Activated CD4-positive, CD25-positive, alpha-beta regulatory T cell treated with anti-CD3 and anti-CD28 coated beads, Interleukin-2, amount 50 U/mL, for 16 hours (primary cell): ENCODE data around the gene DDX59.

Experiments used
- DNase-seq: peaks from one replicate; pipeline ENCODE4 v3.0.0-alpha.2; 2020; ENCODE audit warnings: low read depth, low spot score

Gene DDX59

DNA sequence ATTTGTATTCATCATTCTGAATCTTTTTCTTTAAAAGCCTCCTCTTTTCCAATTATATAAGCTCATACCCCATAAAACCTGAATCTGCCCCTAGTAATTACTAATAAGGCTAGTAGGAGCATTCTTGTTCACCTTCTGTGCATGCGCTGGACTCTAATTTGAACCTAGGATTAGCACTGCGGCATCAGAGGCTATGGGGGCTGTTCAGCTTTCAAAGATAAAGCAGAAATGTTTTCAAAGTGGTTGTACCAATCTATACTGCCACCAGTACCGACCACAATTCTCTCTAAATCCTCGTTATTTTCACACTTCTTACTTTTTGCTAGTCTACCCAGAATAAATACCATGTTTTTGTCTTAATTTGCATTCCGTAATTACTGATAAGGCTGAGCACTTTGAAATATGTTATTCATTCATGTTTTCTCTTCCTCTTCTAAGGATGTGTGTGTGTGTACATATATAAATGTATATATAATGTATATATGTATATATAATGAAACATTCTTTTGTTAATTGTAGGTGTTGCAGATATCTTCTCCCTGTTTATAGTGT lies 1.6 kb upstream of the DDX59 start:
- no peak for DNase-seq

GRCh38 chr1:200670242-200671118 lies 773 bp upstream of the DDX59 start:
- DNase-seq = no peak

DNA sequence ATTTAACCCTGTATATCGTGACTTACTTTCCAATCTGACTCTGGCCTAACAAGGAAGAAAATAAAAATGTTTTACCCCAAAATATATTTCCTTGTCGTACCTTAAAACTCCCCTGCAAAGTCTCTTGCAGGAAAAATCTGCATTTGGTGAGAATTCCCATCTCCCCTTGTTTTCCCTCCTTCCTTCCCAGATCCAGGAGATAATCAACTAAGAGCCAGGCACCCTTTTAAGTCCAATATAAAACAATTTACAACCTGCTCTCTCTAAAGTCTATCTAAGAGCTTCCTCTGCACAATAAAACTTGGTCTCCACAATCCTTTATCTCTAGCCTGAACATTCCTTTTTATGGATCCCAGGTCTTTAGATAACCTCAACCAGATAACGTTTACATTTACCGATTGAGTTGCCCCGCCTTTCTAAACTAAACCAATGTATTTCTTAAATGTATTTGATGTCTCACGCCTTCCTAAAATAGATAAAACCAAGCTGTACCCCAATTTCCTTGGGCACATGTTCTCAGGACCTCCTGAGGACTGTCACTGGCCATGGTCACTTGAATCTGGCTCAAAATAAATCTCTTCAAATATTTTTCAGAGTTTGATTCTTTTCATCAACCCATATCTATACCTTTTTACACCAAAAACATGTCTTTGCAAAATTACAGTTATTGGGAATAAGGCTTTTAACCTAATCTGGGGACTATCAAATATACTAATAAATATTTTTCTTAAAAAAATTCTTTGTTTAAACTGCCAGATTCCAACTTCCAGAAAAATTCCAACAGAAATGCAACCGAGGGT lies 993 bp downstream of the DDX59 start:
- DNase-seq = no peak

DNA sequence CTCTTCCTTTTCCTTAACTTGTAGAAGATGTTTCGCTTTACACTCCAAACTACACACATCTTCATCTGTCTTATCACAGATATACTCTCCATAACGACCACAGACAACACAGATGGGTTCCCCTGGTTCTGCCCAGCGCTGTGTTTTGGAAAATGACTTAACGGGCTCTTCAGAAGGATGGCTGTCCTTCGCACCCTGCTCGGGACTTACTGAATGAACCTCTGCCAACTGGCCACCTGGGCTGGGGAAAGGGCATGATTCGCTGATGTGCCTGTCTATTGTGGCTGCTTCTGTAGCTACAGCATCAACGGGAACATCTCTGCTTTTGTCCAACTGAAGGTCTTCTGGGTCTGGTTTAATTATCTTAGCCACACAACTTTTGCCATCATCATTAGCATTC lies 3.4 kb downstream of the DDX59 start:
- DNase-seq = no peak

DNA sequence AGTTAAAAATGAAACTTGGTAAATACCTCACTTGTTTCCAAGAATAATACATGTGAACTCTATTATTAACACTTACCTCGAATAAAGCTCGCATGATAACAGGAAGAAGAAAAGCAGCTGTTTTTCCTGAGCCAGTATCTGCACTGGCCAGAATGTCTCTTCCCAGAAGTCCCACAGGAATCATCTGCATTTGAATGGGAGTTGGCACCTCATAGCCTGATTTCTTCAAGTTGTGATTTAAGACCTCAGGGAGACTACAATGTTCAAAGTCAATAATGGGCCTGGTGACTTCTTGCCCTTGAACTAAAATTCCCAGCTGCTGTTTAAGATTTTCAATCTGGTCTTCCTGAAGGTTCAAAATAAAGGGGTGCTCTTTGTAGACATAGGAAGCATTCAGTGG lies 3.8 kb downstream of the DDX59 start:
- DNase-seq = no peak

- no peak for DNase-seq
Measured at GRCh38 chr1:200660719-200661118, 9.0 kb downstream of the DDX59 start.

GRCh38 chr1:200659269-200659668 lies 10.4 kb downstream of the DDX59 start:
- DNase-seq = no peak

DNA sequence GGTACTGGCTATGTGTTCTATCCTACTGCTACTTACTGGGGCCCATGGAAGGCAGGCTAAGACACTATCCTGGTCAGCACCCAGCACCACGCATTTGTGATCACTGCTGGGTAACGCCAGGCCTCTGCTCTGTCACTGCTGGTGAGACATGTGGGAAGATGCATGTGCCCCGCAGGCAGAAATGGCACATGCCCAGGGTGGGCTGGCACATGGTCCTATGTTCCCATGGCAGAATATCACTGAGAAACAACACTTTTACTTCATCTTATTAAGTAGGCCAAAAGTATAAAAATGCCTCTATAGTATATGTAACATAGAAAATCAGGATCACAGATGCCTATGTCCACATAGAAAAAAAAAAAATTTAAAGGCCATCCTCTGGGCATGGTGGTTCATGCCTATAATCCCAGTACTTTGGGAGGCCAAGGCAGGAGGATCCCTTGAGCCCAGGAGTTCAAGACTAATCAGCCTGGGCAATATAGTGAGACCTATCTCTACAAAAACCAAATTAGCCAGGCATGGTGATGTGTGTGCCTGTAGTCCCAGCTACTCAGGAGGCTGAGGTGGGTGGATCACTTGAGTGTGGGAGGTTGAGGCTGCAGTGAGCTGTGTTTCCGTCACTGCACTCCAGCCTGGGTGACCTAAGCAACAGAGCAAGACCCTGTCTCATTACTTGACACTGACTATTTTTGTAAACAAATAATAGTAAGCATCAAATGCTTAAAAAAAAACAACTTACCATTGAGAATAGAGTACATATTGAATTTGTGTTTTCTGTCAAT lies 11.5 kb downstream of the DDX59 start:
- DNase-seq = no peak

- no peak for DNase-seq
Measured at GRCh38 chr1:200654660-200655059, 15.0 kb downstream of the DDX59 start.

- DNase-seq = no peak
Measured at GRCh38 chr1:200653022-200653462, 16.7 kb downstream of the DDX59 start.

DNA sequence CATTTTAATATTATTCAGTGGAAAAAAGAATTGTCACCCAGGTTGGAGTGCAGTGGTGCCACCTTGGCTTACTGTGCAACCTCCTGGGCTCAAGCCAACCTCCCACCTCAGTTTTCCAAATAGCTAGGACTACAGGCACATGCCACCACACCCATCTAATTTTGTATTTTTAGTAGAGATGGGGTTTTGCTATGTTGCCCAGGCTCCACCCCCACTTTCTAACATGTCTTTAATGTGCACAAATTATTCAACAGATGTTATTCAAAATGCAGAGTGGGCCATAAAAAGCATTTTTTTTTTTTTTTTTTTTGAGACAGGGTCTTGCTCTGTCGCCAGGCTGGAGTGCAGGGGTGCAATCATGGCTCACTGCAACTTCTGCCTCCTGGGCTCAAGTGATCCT lies 17.3 kb downstream of the DDX59 start:
- DNase-seq = no peak

- no peak for DNase-seq
Measured at GRCh38 chr1:200646515-200646914, 23.2 kb downstream of the DDX59 start.

DNA sequence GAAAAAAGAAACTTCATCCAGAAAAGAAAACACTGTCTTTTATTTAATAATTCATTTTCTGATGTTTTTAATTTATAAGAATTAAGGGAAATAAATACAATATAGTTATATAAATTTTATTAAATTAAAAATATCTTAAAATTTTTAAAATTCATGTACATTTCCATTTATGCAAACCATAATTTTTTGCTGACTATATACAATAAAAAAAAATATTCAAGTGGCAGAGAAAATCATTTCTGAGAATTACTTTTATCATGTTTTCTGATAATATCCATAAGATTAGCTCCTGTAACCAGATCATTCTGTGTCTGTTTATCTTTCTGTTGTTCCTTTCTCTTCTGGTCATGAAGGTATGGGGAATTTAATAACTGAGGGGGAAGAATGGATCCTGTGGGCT lies 25.7 kb downstream of the DDX59 start:
- no peak for DNase-seq

DNA sequence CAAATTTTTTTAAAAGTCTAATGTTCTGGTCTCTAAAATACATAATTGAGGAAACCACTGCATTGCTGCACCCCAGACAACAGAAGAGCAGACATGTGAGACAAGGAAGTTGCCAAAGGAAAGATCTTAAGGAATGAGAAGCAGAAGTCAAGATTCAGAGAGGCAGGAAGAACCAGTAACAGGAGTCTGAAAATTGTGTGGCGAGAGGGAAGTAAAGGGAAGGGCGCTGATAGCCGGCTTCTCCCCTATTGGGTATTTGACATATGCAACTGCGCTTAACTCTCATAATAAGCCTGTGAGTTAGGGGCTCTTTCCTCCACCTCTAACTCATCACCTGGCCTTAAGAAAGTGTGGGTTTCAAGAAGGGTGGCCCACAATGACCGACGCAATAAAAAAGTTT lies 27.2 kb downstream of the DDX59 start:
- DNase-seq = no peak

DNA sequence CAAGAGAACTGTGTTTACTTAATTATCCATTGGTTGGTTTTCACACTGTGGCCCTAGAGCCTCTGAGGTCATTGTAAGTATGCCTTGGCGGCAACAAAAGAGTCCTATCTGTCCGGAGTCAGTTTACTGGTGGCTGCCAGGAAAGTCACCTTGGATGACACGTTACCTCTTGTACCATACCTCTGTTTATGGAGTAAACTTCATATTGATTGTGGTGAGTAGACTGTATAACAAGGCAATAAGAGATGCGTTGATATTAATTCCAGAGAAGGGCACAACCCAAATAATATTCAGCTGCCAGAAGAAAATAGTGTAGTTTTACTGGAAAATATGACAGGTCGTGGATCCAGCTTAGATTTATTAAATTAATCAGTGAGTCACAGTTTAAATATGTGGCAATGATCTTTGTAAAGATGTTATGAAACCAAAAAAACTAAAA lies 28.7 kb downstream of the DDX59 start:
- DNase-seq = no peak

DNA sequence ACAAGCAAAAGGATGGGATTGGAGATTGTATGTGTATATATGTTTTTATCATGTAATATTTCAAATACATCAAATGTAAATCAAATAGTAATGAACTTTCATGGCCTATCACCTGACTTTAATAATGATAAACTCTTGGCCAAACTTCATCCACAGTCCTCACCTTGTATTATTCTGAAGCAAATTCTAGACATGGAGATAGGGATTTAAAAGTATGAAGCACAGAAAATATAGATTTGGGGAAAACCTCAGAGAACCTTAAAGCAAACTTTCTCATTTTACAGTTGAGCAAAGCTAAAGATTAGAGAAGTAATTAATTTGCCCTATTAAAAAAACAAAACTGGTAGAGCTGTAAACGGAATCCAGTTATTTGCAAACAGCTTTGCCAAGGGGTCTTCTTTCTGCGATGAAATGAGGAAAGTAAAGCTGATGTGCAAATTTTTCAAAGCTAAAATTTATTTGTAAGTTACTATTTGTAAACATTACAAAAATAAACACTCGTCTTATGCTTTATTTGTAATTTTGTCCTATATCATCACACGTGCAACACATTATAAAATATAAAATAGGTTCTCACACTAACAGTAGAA lies 29.2 kb downstream of the DDX59 start:
- DNase-seq = no peak

DNA sequence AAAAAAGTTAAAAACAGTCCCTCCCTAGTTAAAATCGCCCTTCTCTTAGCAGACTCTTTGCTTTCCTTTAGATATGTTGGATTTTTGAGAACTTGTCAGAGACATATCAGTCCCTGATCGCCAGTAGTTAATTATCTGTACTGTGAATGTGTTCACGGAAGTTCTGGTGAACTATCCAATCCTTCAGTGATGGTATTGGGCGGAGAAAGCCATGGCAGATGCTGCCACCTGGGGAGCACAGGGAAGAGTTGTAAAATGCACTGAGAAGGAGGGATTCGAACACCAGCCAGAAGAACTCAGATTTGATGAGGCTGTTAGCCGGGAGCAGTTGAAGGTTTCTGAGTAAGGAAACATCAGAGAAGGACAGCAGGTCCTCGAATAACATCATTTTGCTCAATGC lies 31.6 kb downstream of the DDX59 start:
- DNase-seq = no peak

- no peak for DNase-seq
Measured at GRCh38 chr1:200636681-200637080, 33.0 kb downstream of the DDX59 start.

DNA sequence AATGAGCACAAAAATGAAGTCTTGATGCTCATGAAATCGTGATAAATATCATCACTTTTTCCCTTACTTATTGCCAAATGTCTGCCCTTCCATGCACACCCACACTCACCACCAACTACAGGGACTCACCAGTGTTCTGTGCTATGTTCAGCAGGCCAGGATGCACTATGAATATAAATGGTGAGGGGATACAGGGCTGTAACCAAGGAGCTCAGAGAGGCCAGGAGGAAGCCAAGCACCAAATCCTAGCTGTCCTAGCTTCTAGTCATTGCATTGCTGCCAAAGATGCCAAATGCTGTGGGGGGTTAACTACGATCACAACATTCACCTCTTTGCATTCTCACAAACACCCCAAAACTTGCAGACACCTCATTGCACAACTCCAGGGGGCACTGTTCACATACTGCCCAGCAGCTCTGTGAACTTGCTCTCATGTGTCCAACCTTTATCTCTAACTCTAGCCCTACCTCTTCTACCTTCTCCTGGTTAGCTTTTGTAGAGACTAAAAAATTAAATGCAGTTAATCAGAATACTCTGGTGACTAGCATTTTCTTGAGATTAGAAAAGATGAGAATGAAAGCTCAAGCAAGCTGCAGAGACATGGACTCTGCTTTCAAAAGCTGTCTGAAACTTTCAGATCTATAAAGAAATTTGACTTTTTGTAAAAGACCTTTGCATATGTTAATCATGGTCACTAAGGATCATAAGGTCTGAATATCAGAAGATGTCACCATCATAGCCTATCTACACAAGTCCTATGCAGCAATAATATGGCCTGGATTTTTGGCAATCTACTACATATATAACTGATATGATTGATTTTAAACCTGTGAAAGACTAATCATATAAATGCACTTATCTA lies 35.2 kb downstream of the DDX59 start:
- DNase-seq = no peak

- no peak for DNase-seq
Measured at GRCh38 chr1:200631375-200631774, 38.3 kb downstream of the DDX59 start.
